Measurements from ENCODE around the gene PATL1.
A peak's percentile ranks its signal among the peaks of the same experiment; 100 is the strongest.
"Not testable (repeated sequence)": the region's sequence is repeated elsewhere in the genome, so short reads cannot be mapped to it uniquely, and the experiment has no call there.

Gene PATL1

DNA sequence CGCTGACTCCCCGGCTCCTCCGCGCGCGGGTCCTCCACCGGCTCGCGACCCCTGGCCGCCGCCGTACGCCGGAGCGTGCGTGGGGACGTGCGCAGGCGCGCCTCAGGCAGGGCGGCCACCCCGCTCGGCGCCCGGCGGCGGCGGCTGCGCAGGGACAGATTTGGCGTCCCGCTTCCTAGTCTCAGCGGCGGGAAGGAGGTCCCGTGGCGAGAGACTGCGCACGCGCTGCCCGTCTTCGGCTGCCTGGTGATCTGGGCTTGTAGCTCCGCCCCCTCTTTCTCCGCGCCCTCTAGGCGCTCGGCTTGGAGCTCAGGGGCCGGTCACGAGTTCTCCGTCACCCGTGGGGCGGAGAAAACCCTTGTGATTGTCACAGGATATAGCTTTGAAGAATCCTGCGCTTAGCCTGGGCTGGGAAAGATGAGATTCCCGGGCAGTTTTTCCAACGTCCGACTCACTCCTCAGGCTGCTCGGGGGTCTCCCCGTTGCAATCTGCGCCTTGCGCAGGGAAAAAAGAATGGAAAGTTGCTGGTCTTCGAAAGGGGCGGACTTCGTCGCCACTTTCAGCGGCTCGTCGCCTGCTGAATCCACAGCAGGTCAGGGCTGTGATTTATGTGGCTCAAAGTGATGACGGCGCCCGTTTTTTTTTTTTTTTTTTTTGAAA, at the start of gene PATL1:
PATL1 (minus strand) TSS at position 88 of the 661 bp plus-strand sequence. CDS start 142 bp downstream, outside the sequence.
- peak; percentile 99 for DNase-seq

- no peak for DNase-seq
Measured at GRCh38 chr11:59716051-59716450, 47.2 kb upstream of the PATL1 start.

DNA sequence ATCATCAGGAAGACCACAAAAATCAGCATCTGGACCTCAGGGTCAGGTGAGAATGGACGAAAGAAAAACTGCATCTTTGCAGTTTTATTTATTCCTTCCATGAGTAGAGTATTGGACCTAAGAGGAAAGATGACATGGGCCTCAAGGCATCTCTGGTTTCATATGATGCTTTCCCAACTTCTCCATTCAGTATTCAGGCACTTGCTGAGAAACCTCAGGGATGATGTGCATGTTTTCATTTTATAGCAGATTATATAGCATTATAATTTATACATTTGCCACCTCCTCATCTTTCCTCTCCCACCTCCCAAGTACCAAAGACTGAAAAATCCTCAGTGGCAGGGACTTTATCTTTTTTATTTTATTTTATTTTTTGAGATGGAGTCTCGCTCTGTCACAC, 44.9 kb upstream of the PATL1 start, which contains the start of gene OR10V1:
OR10V1 (minus strand) TSS at position 101 of the 400 bp plus-strand sequence; CDS start at position 101, 0 bp downstream.
- DNase-seq, result no peak

GRCh38 chr11:59710136-59710847, 41.5 kb upstream of the PATL1 start:
- DNase-seq, result no peak

GRCh38 chr11:59708537-59708936, 39.7 kb upstream of the PATL1 start:
- DNase-seq, result peak; percentile 38

DNA sequence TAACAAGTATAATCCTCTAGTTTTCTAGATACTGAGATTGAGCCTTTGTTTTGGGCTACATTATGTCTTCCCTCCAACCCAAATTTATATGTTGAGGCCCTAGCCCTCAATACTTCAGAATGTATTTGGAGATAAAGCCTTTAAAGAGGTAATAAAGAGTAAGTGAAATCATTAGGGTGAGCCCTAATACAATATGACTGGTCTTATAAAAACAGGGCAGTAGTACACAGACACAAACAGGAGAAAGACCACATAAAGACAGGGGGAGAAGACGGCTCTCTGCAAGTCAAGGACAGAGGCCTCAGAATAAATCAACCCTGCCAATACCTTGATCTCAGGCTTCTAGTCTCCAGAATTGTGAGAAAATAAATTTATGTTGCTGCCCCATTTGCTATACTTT, 38.5 kb upstream of the PATL1 start:
- no peak for DNase-seq

GRCh38 chr11:59706518-59707285, 37.9 kb upstream of the PATL1 start:
- peak; percentile 95 for DNase-seq

GRCh38 chr11:59705294-59705693, 36.5 kb upstream of the PATL1 start:
- peak; percentile 66 for DNase-seq

- DNase-seq, result not testable (repeated sequence)
Measured at GRCh38 chr11:59703515-59703914, 34.7 kb upstream of the PATL1 start.

DNA sequence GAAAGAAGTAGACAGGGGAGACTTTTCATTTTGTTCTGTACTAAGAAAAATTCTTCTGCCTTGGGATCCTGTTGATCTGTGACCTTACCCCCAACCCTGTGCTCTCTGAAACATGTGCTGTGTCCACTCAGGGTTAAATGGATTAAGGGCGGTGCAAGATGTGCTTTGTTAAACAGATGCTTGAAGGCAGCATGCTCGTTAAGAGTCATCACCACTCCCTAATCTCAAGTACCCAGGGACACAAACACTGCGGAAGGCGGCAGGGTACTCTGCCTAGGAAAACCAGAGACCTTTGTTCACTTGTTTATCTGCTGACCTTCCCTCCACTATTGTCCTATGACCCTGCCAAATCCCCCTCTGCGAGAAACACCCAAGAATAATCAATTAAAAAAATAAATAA, 31.3 kb upstream of the PATL1 start:
- not testable (repeated sequence) for DNase-seq

DNA sequence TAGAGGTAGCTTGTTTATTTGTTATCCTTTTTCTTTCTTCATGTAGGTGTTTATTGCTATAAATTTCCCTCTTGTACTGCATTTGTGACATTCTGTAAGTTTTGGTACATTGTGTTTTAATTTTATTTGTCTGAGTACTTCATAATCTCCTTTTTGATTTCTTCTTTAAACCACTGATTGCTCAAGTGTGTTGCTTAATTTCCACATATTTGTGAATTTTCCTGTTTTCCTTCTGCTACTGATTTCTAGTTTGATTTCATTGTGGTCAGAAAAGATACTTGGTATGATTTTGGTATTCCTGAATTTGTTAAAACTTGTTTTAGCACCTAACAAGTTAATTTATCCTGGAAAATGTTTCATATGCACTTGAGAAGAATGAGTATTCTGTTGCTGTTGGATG, 29.7 kb upstream of the PATL1 start:
- no peak for DNase-seq

DNA sequence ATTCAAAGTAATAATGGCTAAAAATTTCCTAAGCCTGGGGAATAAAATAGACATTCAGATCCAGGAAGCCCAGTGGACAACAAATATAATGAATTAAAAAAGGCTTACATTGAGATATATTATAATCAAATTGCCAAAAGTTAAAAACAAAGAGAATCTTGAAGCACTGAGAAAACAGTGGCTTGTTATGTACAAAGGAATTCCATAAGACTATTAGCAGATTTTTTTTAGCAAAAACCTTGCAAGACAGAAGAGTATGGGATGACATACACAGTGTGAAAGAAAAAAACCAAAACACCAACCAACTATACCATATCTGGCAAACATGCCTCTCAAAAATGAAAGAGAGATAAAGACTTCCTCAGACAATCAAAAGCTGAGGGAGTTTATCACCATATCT, 24.1 kb upstream of the PATL1 start:
- DNase-seq, result no peak

GRCh38 chr11:59691156-59691555, 22.3 kb upstream of the PATL1 start:
- no peak for DNase-seq

DNA sequence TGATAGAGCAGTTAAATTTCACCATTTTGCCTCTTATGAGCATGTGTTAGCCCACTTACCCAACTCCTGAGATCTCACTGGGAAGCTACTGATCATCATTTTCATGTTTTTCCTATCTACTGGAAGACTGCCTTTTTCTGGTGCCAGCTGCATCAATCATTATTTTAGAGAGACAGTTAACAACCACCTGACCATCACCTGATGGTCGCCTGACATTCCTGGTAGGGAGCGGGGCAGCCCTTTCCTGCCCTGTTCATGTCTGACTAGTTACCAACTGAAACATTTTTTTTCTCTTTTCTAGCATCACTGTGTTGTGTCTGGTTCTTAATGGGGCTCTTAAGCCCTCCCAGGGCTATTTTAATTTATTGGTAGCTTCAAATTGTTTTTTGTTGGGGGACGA, 20.2 kb upstream of the PATL1 start:
- no peak for DNase-seq

DNA sequence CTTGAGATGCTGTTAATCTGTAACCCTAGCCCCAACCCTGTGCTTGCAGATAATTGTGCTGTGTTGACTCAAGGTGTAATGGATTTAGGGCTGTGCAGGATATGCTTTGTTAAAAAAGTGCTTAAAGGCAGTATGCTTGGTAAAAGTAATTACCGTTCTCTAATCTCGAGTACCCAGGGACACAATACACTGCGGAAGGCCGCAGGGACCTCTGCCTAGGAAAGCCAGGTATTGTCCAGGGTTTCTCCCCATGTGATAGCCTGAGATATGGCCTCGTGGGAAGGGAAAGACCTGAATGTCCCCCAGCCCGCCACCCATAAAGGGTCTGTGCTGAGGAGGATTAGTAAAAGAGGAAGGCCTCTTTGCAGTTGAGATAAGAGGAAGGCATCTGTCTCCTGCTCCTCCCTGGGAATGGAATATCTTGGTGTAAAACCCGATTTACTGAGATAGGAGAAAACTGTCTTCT, 12.5 kb upstream of the PATL1 start:
- not testable (repeated sequence) for DNase-seq

DNA sequence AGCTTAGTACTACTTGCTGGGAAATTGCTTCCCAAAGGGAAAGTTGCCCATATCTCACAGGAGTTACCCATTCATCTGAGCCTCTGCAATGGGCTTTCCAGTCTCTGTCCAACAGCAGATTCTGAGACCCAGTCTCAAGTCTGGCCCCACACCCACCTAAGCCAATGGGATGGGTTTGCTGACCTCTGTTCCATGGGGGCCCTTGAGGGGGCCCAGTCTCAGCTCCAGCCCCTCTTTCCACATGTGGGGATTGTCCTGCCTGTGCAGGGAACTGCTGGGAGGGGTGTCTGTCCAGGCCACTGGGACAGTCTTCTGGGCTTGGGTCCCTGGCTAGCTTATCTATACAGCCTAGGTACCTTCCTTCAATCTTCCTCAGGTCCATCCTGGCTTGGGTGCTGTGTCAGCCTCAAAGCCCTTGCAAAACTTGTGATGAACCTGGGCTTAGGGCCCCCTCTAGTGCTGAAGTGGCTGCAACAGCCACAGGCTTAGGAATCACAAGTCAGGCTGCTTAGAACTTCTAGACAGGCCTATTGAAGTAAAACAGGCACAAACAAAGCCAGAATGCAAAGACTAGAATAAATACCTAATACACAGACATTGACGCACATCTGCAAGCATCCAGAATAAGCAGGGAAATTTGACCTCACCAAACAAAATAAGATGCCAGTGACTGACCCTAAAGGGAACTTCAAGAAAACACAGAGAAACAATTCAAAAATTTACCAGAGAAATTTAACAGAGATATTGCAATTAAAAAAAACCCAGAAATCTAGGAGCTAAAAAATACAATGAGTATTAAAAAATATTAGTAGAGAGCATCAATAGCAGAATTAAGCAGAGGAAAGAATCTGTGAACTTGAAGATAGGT, 11.7 kb upstream of the PATL1 start:
- peak; percentile 80 for DNase-seq

GRCh38 chr11:59679347-59679746, 10.5 kb upstream of the PATL1 start:
- DNase-seq, result no peak

- no peak for DNase-seq
Measured at GRCh38 chr11:59678813-59679165, 10.0 kb upstream of the PATL1 start.

GRCh38 chr11:59678118-59678812, 9.4 kb upstream of the PATL1 start:
- peak; percentile 70 for DNase-seq

DNA sequence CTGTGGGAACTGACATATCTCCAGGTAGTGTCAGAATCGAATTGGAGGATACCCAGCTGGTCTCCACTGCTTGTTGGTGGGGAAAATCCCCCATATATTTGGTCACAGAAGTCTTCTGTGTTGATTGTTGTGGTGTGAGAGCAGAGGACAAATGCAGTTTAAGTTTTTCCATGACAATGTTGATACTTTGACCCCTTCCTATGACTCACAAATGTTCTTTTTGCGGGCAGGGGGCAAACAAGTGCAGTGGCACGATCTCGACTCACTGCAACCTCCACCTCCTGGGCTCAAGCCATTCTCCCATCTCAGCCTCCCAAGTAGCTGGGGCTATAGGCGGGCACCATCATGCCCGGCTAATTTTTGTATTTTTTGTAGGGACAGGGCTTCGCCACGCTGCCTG, 7.4 kb upstream of the PATL1 start:
- DNase-seq, result no peak

DNA sequence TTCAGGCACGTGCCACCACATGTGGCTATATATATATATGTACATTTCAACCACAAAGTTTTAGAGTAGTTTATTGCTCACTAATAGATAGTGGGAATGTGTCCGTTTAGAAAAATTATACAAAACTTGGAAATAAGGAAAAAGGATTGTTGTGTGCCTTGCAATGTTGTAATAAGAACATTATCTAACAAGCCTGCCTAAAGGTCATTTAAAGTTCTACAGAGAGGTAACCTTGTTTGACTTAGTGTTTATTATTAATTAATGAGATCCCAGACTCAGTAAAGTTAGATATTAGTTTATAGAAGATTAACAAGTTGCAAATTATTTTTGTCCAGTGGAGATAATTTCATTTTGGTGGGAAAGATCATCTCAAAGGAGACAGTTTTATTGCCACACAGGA, 5.5 kb upstream of the PATL1 start:
- no peak for DNase-seq

GRCh38 chr11:59673291-59673690, 4.5 kb upstream of the PATL1 start:
- no peak for DNase-seq

Data from HCEC 1CT (cell line).